Measurements from ENCODE around the gene CDKN2B. TPM values are rescaled to one million over a fixed set of nuclear protein-coding genes. Genes with fewer than 3 reads are reported as not detected.
A peak's percentile ranks its signal among the peaks of the same experiment; 100 is the strongest.

The CDKN2B gene
- total and polyA plus RNA-seq, 4 donors, result 0.32 to 1.3 (median 0.54) TPM

DNA sequence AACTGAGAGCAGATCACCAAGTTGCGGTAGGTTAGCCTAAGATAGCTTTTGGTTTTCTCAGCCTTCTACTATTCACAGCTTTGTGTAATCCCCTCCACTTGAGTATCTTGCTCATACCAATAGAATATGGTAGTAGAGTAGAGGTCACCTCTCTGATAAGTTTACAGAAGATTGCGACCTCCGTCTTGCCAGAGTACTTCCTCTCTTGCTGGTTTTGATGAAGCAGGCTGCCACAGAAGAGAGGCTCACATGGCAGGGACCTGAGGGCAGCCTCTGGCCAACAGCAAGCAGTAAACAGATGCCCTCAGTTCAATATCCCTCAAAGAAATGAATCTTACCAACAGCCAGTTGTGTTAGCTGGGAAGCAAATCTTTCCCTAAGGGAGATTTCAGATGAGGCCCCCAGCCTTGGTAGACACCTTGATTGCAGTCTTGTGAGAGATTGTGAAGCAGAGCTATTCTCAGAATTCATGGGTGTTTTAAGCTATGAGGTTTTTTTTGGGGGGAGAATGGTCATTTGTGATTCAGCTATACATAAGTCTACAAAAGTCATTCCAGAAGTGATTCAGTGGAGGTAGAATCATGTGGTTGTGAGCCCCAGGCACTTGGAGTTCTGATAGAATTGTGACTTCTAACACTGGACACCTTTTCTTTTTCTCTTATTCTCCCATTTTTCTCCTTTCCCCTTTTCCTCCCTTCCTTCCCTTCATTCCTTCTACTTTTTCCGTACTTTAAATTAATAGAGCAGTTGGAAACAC lies 22.7 kb upstream of the CDKN2B start:
- no peak for DNase-seq (ENCODE audit: low spot score)
- TF ChIP-seq, protein P1, sequence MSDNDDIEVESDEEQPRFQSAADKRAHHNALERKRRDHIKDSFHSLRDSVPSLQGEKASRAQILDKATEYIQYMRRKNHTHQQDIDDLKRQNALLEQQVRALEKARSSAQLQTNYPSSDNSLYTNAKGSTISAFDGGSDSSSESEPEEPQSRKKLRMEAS (IDR thresholded peaks at IDR 0.05), result no peak
- TF ChIP-seq SP1 (IDR thresholded peaks at IDR 0.05) (no peak), EGR1 (IDR thresholded peaks at IDR 0.05; ENCODE audit: low read depth in 2 of 2) (no peak), RAD21 (IDR thresholded peaks at IDR 0.05) (no peak), FOXA2 (IDR thresholded peaks at IDR 0.05) (no peak)
- TF ChIP-seq, protein P2, sequence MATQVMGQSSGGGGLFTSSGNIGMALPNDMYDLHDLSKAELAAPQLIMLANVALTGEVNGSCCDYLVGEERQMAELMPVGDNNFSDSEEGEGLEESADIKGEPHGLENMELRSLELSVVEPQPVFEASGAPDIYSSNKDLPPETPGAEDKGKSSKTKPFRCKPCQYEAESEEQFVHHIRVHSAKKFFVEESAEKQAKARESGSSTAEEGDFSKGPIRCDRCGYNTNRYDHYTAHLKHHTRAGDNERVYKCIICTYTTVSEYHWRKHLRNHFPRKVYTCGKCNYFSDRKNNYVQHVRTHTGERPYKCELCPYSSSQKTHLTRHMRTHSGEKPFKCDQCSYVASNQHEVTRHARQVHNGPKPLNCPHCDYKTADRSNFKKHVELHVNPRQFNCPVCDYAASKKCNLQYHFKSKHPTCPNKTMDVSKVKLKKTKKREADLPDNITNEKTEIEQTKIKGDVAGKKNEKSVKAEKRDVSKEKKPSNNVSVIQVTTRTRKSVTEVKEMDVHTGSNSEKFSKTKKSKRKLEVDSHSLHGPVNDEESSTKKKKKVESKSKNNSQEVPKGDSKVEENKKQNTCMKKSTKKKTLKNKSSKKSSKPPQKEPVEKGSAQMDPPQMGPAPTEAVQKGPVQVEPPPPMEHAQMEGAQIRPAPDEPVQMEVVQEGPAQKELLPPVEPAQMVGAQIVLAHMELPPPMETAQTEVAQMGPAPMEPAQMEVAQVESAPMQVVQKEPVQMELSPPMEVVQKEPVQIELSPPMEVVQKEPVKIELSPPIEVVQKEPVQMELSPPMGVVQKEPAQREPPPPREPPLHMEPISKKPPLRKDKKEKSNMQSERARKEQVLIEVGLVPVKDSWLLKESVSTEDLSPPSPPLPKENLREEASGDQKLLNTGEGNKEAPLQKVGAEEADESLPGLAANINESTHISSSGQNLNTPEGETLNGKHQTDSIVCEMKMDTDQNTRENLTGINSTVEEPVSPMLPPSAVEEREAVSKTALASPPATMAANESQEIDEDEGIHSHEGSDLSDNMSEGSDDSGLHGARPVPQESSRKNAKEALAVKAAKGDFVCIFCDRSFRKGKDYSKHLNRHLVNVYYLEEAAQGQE (IDR thresholded peaks at IDR 0.05), result no peak
- TF ChIP-seq, protein P3, sequence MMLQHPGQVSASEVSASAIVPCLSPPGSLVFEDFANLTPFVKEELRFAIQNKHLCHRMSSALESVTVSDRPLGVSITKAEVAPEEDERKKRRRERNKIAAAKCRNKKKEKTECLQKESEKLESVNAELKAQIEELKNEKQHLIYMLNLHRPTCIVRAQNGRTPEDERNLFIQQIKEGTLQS (IDR thresholded peaks at IDR 0.05), result no peak
- 81% methylated on average over 4 of the region's 4 CpGs for whole genome bisulfite sequencing
- Histone ChIP-seq H3K4me3 (ENCODE audit: low read depth in 1 of 3, low read length in 3 of 3) (no peak overlapping the region), H3K36me3 (ENCODE audit: control insufficient read depth in 4 of 4, insufficient read depth in 3 of 4, low read depth in 1 of 4, low read length in 3 of 4) (no peaks in the 10 kb centered on the region), H3K27ac (ENCODE audit: low read depth in 1 of 2, low read length in 2 of 2) (no peak overlapping the region), H3K4me1 (ENCODE audit: control insufficient read depth in 4 of 4, insufficient read depth in 4 of 4, low read length in 3 of 4) (peaks cover 0 to 3% (median 1%) of the 10 kb centered on the region in 4 donors), H3K9ac (ENCODE audit: low read depth in 1 of 2, low read length in 2 of 2) (no peak overlapping the region), H3K9me3 (ENCODE audit: control insufficient read depth in 4 of 4, low read length in 3 of 4) (no peaks in the 10 kb centered on the region), H3K27me3 (ENCODE audit: control insufficient read depth in 4 of 4, insufficient read depth in 4 of 4, low read length in 3 of 4) (no peaks in the 10 kb centered on the region)

DNA sequence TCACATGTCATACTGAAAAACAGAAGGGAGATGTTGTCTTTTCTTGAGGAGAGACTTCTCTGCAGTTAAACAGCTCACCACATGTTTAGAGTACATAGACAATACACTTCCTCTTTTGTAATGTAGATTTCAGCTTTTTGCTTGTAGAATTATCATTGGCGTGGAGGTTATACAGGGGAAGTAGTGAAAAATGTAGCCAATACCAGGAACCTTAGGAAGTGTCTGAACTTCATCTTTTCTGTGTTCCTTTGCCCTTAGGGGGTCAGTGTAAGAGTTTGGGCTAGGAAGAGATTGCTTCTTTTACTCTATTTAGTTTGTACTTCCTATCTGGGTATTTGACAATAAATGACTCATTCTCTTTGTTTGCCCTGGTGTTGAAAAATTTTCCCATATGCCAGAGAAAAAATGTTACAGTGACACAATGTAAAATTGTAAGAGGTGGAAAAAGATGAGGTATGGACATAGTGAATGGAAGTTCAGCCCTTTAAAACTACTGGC lies 21.0 kb upstream of the CDKN2B start:
- H3K4me3 ChIP-seq (ENCODE audit: low read depth in 1 of 3, low read length in 3 of 3), result no peak overlapping the region
- no peak overlapping the region for H3K27ac ChIP-seq (ENCODE audit: low read depth in 1 of 2, low read length in 2 of 2)
- no peaks in the 10 kb centered on the region for H3K36me3 ChIP-seq (ENCODE audit: control insufficient read depth in 4 of 4, insufficient read depth in 3 of 4, low read depth in 1 of 4, low read length in 3 of 4)
- no peaks in the 10 kb centered on the region for H3K27me3 ChIP-seq (ENCODE audit: control insufficient read depth in 4 of 4, insufficient read depth in 4 of 4, low read length in 3 of 4)
- H3K9ac ChIP-seq (ENCODE audit: low read depth in 1 of 2, low read length in 2 of 2), result no peak overlapping the region
- H3K4me1 ChIP-seq (ENCODE audit: control insufficient read depth in 4 of 4, insufficient read depth in 4 of 4, low read length in 3 of 4), result peaks cover 0 to 2% (median under 1%) of the 10 kb centered on the region in 4 donors
- H3K9me3 ChIP-seq (ENCODE audit: control insufficient read depth in 4 of 4, low read length in 3 of 4), result no peaks in the 10 kb centered on the region
- DNase-seq (ENCODE audit: low spot score), result no peak
- TF ChIP-seq JUND (IDR thresholded peaks at IDR 0.05) (peak; percentile 91 to 95), RAD21 (IDR thresholded peaks at IDR 0.05) (peak in 1 of 2 donors; percentile 11), HNF4A (conservative IDR thresholded peaks at IDR 0.05) (peak in 1 of 2 donors; percentile 7), SP1 (IDR thresholded peaks at IDR 0.05) (no peak), EGR1 (IDR thresholded peaks at IDR 0.05; ENCODE audit: low read depth in 2 of 2) (no peak), FOXA1 (IDR thresholded peaks at IDR 0.05) (no peak), TAF1 (conservative IDR thresholded peaks at IDR 0.05) (no peak), GABPA (IDR thresholded peaks at IDR 0.05 in 1 of 2, conservative IDR thresholded peaks at IDR 0.05 in 1 of 2) (no peak), RXRA (IDR thresholded peaks at IDR 0.05) (peak in 1 of 2 donors; percentile 4), YY1 (IDR thresholded peaks at IDR 0.05) (no peak), NR2F2 (IDR thresholded peaks at IDR 0.05) (no peak), FOXA2 (IDR thresholded peaks at IDR 0.05) (no peak), HNF4G (IDR thresholded peaks at IDR 0.05) (no peak)
- TF ChIP-seq, protein P4, sequence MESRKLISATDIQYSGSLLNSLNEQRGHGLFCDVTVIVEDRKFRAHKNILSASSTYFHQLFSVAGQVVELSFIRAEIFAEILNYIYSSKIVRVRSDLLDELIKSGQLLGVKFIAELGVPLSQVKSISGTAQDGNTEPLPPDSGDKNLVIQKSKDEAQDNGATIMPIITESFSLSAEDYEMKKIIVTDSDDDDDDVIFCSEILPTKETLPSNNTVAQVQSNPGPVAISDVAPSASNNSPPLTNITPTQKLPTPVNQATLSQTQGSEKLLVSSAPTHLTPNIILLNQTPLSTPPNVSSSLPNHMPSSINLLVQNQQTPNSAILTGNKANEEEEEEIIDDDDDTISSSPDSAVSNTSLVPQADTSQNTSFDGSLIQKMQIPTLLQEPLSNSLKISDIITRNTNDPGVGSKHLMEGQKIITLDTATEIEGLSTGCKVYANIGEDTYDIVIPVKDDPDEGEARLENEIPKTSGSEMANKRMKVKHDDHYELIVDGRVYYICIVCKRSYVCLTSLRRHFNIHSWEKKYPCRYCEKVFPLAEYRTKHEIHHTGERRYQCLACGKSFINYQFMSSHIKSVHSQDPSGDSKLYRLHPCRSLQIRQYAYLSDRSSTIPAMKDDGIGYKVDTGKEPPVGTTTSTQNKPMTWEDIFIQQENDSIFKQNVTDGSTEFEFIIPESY (IDR thresholded peaks at IDR 0.05), result no peak
- TF ChIP-seq, protein P1 (IDR thresholded peaks at IDR 0.05), result peak; percentile 35
- TF ChIP-seq, protein P2 (IDR thresholded peaks at IDR 0.05), result no peak
- TF ChIP-seq, protein P3 (IDR thresholded peaks at IDR 0.05), result peak; percentile 82
- TF ChIP-seq, protein P5, sequence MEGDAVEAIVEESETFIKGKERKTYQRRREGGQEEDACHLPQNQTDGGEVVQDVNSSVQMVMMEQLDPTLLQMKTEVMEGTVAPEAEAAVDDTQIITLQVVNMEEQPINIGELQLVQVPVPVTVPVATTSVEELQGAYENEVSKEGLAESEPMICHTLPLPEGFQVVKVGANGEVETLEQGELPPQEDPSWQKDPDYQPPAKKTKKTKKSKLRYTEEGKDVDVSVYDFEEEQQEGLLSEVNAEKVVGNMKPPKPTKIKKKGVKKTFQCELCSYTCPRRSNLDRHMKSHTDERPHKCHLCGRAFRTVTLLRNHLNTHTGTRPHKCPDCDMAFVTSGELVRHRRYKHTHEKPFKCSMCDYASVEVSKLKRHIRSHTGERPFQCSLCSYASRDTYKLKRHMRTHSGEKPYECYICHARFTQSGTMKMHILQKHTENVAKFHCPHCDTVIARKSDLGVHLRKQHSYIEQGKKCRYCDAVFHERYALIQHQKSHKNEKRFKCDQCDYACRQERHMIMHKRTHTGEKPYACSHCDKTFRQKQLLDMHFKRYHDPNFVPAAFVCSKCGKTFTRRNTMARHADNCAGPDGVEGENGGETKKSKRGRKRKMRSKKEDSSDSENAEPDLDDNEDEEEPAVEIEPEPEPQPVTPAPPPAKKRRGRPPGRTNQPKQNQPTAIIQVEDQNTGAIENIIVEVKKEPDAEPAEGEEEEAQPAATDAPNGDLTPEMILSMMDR (IDR thresholded peaks at IDR 0.05; ENCODE audit: low read depth, low read length, missing input control), result no peak
- 63% methylated on average over 1 of the region's 1 CpG for WGBS

Data from liver (tissue), 9 donors.